Measurements from ENCODE around the gene BMP2K.
A peak's percentile ranks its signal among the peaks of the same experiment; 100 is the strongest.
"Not testable (repeated sequence)": the region's sequence is repeated elsewhere in the genome, so short reads cannot be mapped to it uniquely, and the experiment has no call there.

Gene BMP2K

DNA sequence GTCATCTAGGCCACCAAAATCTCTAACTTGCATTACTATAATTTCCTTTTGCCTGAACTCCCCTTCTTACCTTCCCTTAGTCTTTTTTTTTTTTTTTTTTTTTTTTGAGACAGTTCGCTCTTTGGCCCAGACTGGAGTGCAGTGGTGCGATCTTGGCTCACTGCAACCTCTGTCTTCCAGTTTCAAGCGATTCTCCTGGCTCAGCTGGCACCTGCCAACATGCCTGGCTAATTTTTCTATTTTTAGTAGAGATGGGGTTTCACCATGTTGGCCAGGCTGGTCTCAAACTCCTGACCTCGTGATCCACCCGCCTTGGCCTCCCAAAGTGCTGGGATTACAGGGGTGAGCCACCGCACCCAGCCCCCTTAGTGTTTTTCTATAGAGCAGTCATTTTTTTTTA, 132.8 kb downstream of the BMP2K start:
- not testable (repeated sequence) for H2AFZ ChIP-seq (ENCODE audit: low read depth, low read length); H3K23ac ChIP-seq (ENCODE audit: low read length in 2 of 2); H3K18ac ChIP-seq (ENCODE audit: low read depth in 1 of 2, low read length in 2 of 2); H3K9me3 ChIP-seq (ENCODE audit: control insufficient read depth, low read length); H3K4me1 ChIP-seq (ENCODE audit: control insufficient read depth, insufficient read depth, low read depth, low read length); H3K4me3 ChIP-seq (ENCODE audit: insufficient read depth in 1 of 2, low read depth in 1 of 2, low read length in 2 of 2); H3K4me2 ChIP-seq (ENCODE audit: low read length, poor library complexity, severe bottlenecking); H3K9ac ChIP-seq (ENCODE audit: low read length); H4K8ac ChIP-seq (ENCODE audit: low read length); H3K14ac ChIP-seq (ENCODE audit: low read length in 2 of 2); H3K4ac ChIP-seq (ENCODE audit: low read depth in 1 of 2, low read length in 2 of 2); H2AK5ac ChIP-seq (ENCODE audit: low read length, severe bottlenecking); H2BK5ac ChIP-seq (ENCODE audit: low read depth, low read length, poor library complexity, severe bottlenecking); H2BK15ac ChIP-seq (ENCODE audit: low read depth, poor library complexity, severe bottlenecking); H2BK120ac ChIP-seq (ENCODE audit: low read depth, low read length); H2BK12ac ChIP-seq (ENCODE audit: low read length in 2 of 2); H4K91ac ChIP-seq (ENCODE audit: low read length); H3K79me1 ChIP-seq (replicated peaks; ENCODE audit: low read length, poor library complexity, severe bottlenecking); DNase-seq; H3K27me3 ChIP-seq (ENCODE audit: control insufficient read depth in 1 of 2, insufficient read depth in 1 of 2, low read length in 2 of 2); H3K27ac ChIP-seq (ENCODE audit: low read length, poor library complexity, severe bottlenecking)
- peaks cover 10 to 51% of the 10 kb centered on the region in 2 experiments for H3K36me3 ChIP-seq (ENCODE audit: control insufficient read depth in 1 of 2, insufficient read depth in 2 of 2, low read depth in 1 of 2, low read length in 2 of 2)
- WGBS = 100% methylated on average over 1 of the region's 6 CpGs

- Histone ChIP-seq H2BK120ac (ENCODE audit: low read depth, low read length) (no peak overlapping the region), H3K9ac (ENCODE audit: low read length) (no peak overlapping the region), H4K91ac (ENCODE audit: low read length) (no peak overlapping the region), H3K23ac (ENCODE audit: low read length in 2 of 2) (no peak overlapping the region), H2AFZ (ENCODE audit: low read depth, low read length) (no peak overlapping the region), H3K4me1 (ENCODE audit: control insufficient read depth, insufficient read depth, low read depth, low read length) (no peaks in the 10 kb centered on the region), H2BK5ac (ENCODE audit: low read depth, low read length, poor library complexity, severe bottlenecking) (no peak overlapping the region), H3K4ac (ENCODE audit: low read depth in 1 of 2, low read length in 2 of 2) (no peak overlapping the region), H3K18ac (ENCODE audit: low read depth in 1 of 2, low read length in 2 of 2) (no peak overlapping the region), H2AK5ac (ENCODE audit: low read length, severe bottlenecking) (no peak overlapping the region), H3K4me3 (ENCODE audit: insufficient read depth in 1 of 2, low read depth in 1 of 2, low read length in 2 of 2) (no peak overlapping the region), H3K27me3 (ENCODE audit: control insufficient read depth in 1 of 2, insufficient read depth in 1 of 2, low read length in 2 of 2) (no peaks in the 10 kb centered on the region), H2BK15ac (ENCODE audit: low read depth, poor library complexity, severe bottlenecking) (no peak overlapping the region), H3K9me3 (ENCODE audit: control insufficient read depth, low read length) (no peaks in the 10 kb centered on the region), H3K27ac (ENCODE audit: low read length, poor library complexity, severe bottlenecking) (no peak overlapping the region), H3K79me1 (replicated peaks; ENCODE audit: low read length, poor library complexity, severe bottlenecking) (peaks cover 4% of the 10 kb centered on the region), H4K8ac (ENCODE audit: low read length) (no peak overlapping the region), H3K4me2 (ENCODE audit: low read length, poor library complexity, severe bottlenecking) (no peak overlapping the region), H2BK12ac (ENCODE audit: low read length in 2 of 2) (no peak overlapping the region), H3K14ac (ENCODE audit: low read length in 2 of 2) (no peak overlapping the region), H3K36me3 (ENCODE audit: control insufficient read depth in 1 of 2, insufficient read depth in 2 of 2, low read depth in 1 of 2, low read length in 2 of 2) (peaks cover 10 to 67% of the 10 kb centered on the region in 2 experiments)
- 100% methylated on average over 2 of the region's 2 CpGs for WGBS
- no peak for DNase-seq
These were observed 134.5 kb downstream of the BMP2K start for GRCh38 chr4:78910612-78911011.

DNA sequence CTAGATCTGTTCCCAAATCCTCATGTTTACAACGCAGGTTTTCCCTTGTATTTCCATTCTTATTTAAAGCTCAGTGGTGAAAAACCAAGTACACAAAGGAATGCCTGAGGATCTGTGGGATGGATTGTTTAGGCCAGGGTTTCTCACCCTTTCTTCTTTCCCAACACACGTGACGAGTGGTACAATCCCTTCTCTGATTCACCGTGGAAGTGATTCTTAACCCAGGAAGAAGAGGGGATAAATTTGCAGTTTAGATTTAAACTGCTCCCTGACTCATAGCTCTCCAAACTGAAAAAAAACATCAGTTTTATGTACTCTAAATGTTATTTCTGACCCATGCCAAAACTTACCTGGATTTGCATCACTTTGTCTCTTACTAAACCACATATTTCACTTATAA, 146.1 kb downstream of the BMP2K start:
- H2BK120ac ChIP-seq (ENCODE audit: low read depth, low read length) = no peak overlapping the region
- no peak overlapping the region for H3K9ac ChIP-seq (ENCODE audit: low read length)
- no peaks in the 10 kb centered on the region for H3K9me3 ChIP-seq (ENCODE audit: control insufficient read depth, low read length)
- H4K8ac ChIP-seq (ENCODE audit: low read length) = no peak overlapping the region
- no peak overlapping the region for H3K4me3 ChIP-seq (ENCODE audit: insufficient read depth in 1 of 2, low read depth in 1 of 2, low read length in 2 of 2)
- no peak overlapping the region for H3K23ac ChIP-seq (ENCODE audit: low read length in 2 of 2)
- peak; percentile 55 for DNase-seq
- no peak overlapping the region for H2AFZ ChIP-seq (ENCODE audit: low read depth, low read length)
- no peak overlapping the region for H3K4ac ChIP-seq (ENCODE audit: low read depth in 1 of 2, low read length in 2 of 2)
- peaks cover 0 to 77% of the 10 kb centered on the region in 2 experiments for H3K36me3 ChIP-seq (ENCODE audit: control insufficient read depth in 1 of 2, insufficient read depth in 2 of 2, low read depth in 1 of 2, low read length in 2 of 2)
- no peak overlapping the region for H3K4me2 ChIP-seq (ENCODE audit: low read length, poor library complexity, severe bottlenecking)
- no peaks in the 10 kb centered on the region for H3K4me1 ChIP-seq (ENCODE audit: control insufficient read depth, insufficient read depth, low read depth, low read length)
- H2BK12ac ChIP-seq (ENCODE audit: low read length in 2 of 2) = no peak overlapping the region
- no peak overlapping the region for H3K18ac ChIP-seq (ENCODE audit: low read depth in 1 of 2, low read length in 2 of 2)
- no peak overlapping the region for H3K14ac ChIP-seq (ENCODE audit: low read length in 2 of 2)
- WGBS = 80% methylated on average over 1 of the region's 4 CpGs
- H2BK5ac ChIP-seq (ENCODE audit: low read depth, low read length, poor library complexity, severe bottlenecking) = no peak overlapping the region
- no peak overlapping the region for H3K27ac ChIP-seq (ENCODE audit: low read length, poor library complexity, severe bottlenecking)
- H3K27me3 ChIP-seq (ENCODE audit: control insufficient read depth in 1 of 2, insufficient read depth in 1 of 2, low read length in 2 of 2) = no peaks in the 10 kb centered on the region
- no peak overlapping the region for H2BK15ac ChIP-seq (ENCODE audit: low read depth, poor library complexity, severe bottlenecking)
- H3K79me1 ChIP-seq (replicated peaks; ENCODE audit: low read length, poor library complexity, severe bottlenecking) = no peaks in the 10 kb centered on the region
- no peak overlapping the region for H2AK5ac ChIP-seq (ENCODE audit: low read length, severe bottlenecking)
- no peak overlapping the region for H4K91ac ChIP-seq (ENCODE audit: low read length)

GRCh38 chr4:78923464-78924312, 147.5 kb downstream of the BMP2K start:
- WGBS = 71% methylated on average over 1 of the region's 4 CpGs
- H3K27me3 ChIP-seq (ENCODE audit: control insufficient read depth in 1 of 2, insufficient read depth in 1 of 2, low read length in 2 of 2) = no peaks in the 10 kb centered on the region
- no peaks in the 10 kb centered on the region for H3K79me1 ChIP-seq (replicated peaks; ENCODE audit: low read length, poor library complexity, severe bottlenecking)
- H3K18ac ChIP-seq (ENCODE audit: low read depth in 1 of 2, low read length in 2 of 2) = no peak overlapping the region
- no peak overlapping the region for H4K91ac ChIP-seq (ENCODE audit: low read length)
- no peak overlapping the region for H3K4ac ChIP-seq (ENCODE audit: low read depth in 1 of 2, low read length in 2 of 2)
- H3K4me1 ChIP-seq (ENCODE audit: control insufficient read depth, insufficient read depth, low read depth, low read length) = no peaks in the 10 kb centered on the region
- no peak overlapping the region for H3K27ac ChIP-seq (ENCODE audit: low read length, poor library complexity, severe bottlenecking)
- no peak overlapping the region for H2BK5ac ChIP-seq (ENCODE audit: low read depth, low read length, poor library complexity, severe bottlenecking)
- no peak overlapping the region for H3K4me2 ChIP-seq (ENCODE audit: low read length, poor library complexity, severe bottlenecking)
- no peak overlapping the region for H2AK5ac ChIP-seq (ENCODE audit: low read length, severe bottlenecking)
- DNase-seq = peak; percentile 12
- no peak overlapping the region for H3K23ac ChIP-seq (ENCODE audit: low read length in 2 of 2)
- H2BK12ac ChIP-seq (ENCODE audit: low read length in 2 of 2) = no peak overlapping the region
- no peak overlapping the region for H2AFZ ChIP-seq (ENCODE audit: low read depth, low read length)
- H3K4me3 ChIP-seq (ENCODE audit: insufficient read depth in 1 of 2, low read depth in 1 of 2, low read length in 2 of 2) = no peak overlapping the region
- H3K36me3 ChIP-seq (ENCODE audit: control insufficient read depth in 1 of 2, insufficient read depth in 2 of 2, low read depth in 1 of 2, low read length in 2 of 2) = peaks cover under 1 to 85% of the 10 kb centered on the region in 2 experiments
- no peaks in the 10 kb centered on the region for H3K9me3 ChIP-seq (ENCODE audit: control insufficient read depth, low read length)
- H2BK15ac ChIP-seq (ENCODE audit: low read depth, poor library complexity, severe bottlenecking) = no peak overlapping the region
- no peak overlapping the region for H2BK120ac ChIP-seq (ENCODE audit: low read depth, low read length)
- no peak overlapping the region for H3K14ac ChIP-seq (ENCODE audit: low read length in 2 of 2)
- H4K8ac ChIP-seq (ENCODE audit: low read length) = no peak overlapping the region
- H3K9ac ChIP-seq (ENCODE audit: low read length) = no peak overlapping the region
